Mammary microvascular endothelial cell (primary cell): ENCODE data around the gene RABL2A. TPM values are rescaled to one million over a fixed set of nuclear protein-coding genes. Genes with fewer than 3 reads are reported as not detected.

Experiments used
- total RNA-seq: library from RNA; depleted of rRNA; stranded (reverse); fragments of >200 nt; gene quantifications from 2 replicates; pipeline ENCODE4 v1.2.3, GENCODE V29; 2015

Gene RABL2A
- 0.98 and 2.1 TPM in 2 replicates for total RNA-seq

DNA sequence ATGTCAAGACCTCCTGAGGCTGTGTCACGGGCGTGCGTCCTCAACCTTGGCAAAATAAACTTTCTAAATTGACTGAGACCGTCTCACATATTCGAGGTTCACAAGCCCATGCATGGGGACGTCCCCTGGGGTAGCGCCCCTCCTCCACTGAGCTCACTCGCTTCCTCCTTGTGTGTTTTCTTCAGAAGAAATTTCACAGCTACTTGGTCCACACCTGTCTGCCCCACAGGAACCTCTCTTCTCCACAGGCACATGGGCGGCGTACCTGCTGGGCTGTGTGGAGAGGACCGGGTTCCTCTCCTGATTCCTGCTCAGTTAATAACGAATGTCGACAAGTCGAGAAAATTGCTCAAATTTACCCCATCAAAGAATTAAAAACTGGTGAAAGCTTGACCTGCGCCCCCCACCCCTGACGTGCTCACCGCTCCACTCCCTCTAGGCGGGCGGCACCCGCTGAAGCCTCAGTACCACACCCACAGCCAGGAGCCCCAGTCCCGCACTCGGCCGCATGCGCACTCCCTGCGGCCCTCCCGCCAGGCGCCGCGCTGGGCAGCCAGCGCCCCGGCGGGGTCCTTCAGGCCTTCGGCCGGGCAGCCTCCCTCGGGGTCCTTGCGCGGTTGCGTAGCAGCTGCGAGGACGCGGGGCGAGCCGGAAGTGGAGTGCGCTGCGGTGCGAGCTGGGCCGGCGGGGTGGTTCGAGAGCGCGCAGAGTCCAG lies at the start of gene RABL2A:
Gene RABL2A (plus strand): TSS at position 651 of the 715 bp plus-strand sequence. CDS start 1,341 bp downstream, outside the sequence.

Other genes with a start within 250 kb of the RABL2A start
- 13.0 and 27.8 TPM in 2 replicates for gene ZNG1B, start 189.6 kb upstream of the RABL2A start, total RNA-seq
- 0.07 TPM in 1 of 2 replicates, not detected in the other for gene FOXD4L1, start 128.6 kb upstream of the RABL2A start, total RNA-seq
- 45.8 and 50.9 TPM in 2 replicates for gene SLC35F5, start 129.4 kb downstream of the RABL2A start, total RNA-seq